ENCODE measurements around the gene FBL. TPM values are rescaled to one million over a fixed set of nuclear protein-coding genes. Genes with fewer than 3 reads are reported as not detected.

FBL gene
- total RNA-seq, 1 experiment from 2014 or later, result 502 TPM

- CTCF ChIA-PET, result interaction anchor here (0.6 kb wide), 1 partner anchor 284 kb away, joined by 4 read pairs; no protein-coding TSS in a partner anchor
- no TSS peak for BruUV-seq (replicated peaks)
- TF ChIP-seq CTCF (IDR thresholded peaks at IDR 0.05; ENCODE audit: unreplicated experiment), result no peak
- Mint-ChIP-seq H3K4me1 (ENCODE audit: insufficient read depth, unreplicated experiment) (no peaks in the 10 kb centered on the region), H3K4me3 (ENCODE audit: unreplicated experiment) (no peak overlapping the region), H3K27me3 (ENCODE audit: insufficient read depth, unreplicated experiment) (no peaks in the 10 kb centered on the region), H3K27ac (ENCODE audit: low read depth, unreplicated experiment) (no peak overlapping the region), H3K9me3 (ENCODE audit: unreplicated experiment) (no peaks in the 10 kb centered on the region), H3K36me3 (ENCODE audit: insufficient read depth, unreplicated experiment) (peaks cover 33% of the 10 kb centered on the region)
- intact Hi-C loops (cut with micrococcal nuclease), result no loop called here
- no peak for DNase-seq (ENCODE audit: unreplicated experiment)
- POLR2A ChIA-PET, result interaction anchor here (1.0 kb wide), 1 partner anchor 10 kb away, joined by 3 read pairs; the partner anchor contains the start of gene DYRK1B
Observed at GRCh38 chr19:39824143-39825092, 21.8 kb downstream of the FBL start.

GRCh38 chr19:39823686-39824085, 22.5 kb downstream of the FBL start:
- POLR2A ChIA-PET, result no interaction called here
- Mint-ChIP-seq H3K27me3 (ENCODE audit: insufficient read depth, unreplicated experiment) (no peaks in the 10 kb centered on the region), H3K4me3 (ENCODE audit: unreplicated experiment) (no peak overlapping the region), H3K9me3 (ENCODE audit: unreplicated experiment) (no peaks in the 10 kb centered on the region), H3K4me1 (ENCODE audit: insufficient read depth, unreplicated experiment) (no peaks in the 10 kb centered on the region), H3K27ac (ENCODE audit: low read depth, unreplicated experiment) (no peak overlapping the region), H3K36me3 (ENCODE audit: insufficient read depth, unreplicated experiment) (peaks cover 26% of the 10 kb centered on the region)
- no peak for TF ChIP-seq CTCF (IDR thresholded peaks at IDR 0.05; ENCODE audit: unreplicated experiment)
- intact Hi-C loops (cut with micrococcal nuclease), result no loop called here
- CTCF ChIA-PET, result no interaction called here
- no peak for DNase-seq (ENCODE audit: unreplicated experiment)
- BruUV-seq (replicated peaks), result no TSS peak

GRCh38 chr19:39820696-39821095, 25.5 kb downstream of the FBL start:
- CTCF ChIA-PET, result no interaction called here
- no peak for DNase-seq (ENCODE audit: unreplicated experiment)
- POLR2A ChIA-PET, result interaction anchor here (0.6 to 1.2 kb wide), 4 partner anchors 12 to 385 kb away, joined by 3 to 4 read pairs (median 4); partner anchors contain the start of gene RPS16
- Mint-ChIP-seq H3K4me3 (ENCODE audit: unreplicated experiment) (no peak overlapping the region), H3K27ac (ENCODE audit: low read depth, unreplicated experiment) (no peak overlapping the region), H3K4me1 (ENCODE audit: insufficient read depth, unreplicated experiment) (no peaks in the 10 kb centered on the region), H3K36me3 (ENCODE audit: insufficient read depth, unreplicated experiment) (no peaks in the 10 kb centered on the region), H3K27me3 (ENCODE audit: insufficient read depth, unreplicated experiment) (no peaks in the 10 kb centered on the region), H3K9me3 (ENCODE audit: unreplicated experiment) (no peaks in the 10 kb centered on the region)
- intact Hi-C loops (cut with micrococcal nuclease), result no loop called here
- BruUV-seq (replicated peaks), result no TSS peak
- no peak for TF ChIP-seq CTCF (IDR thresholded peaks at IDR 0.05; ENCODE audit: unreplicated experiment)

- no TSS peak for BruUV-seq (replicated peaks)
- intact Hi-C loops (cut with micrococcal nuclease), result no loop called here
Observed at GRCh38 chr19:39819786-39820185, 26.4 kb downstream of the FBL start.

More at GRCh38 chr19:39819786-39820185, 26.4 kb downstream of the FBL start:
- no peak for TF ChIP-seq CTCF (IDR thresholded peaks at IDR 0.05; ENCODE audit: unreplicated experiment)
- Mint-ChIP-seq H3K27ac (ENCODE audit: low read depth, unreplicated experiment) (no peak overlapping the region), H3K4me3 (ENCODE audit: unreplicated experiment) (no peak overlapping the region), H3K36me3 (ENCODE audit: insufficient read depth, unreplicated experiment) (no peaks in the 10 kb centered on the region), H3K27me3 (ENCODE audit: insufficient read depth, unreplicated experiment) (no peaks in the 10 kb centered on the region), H3K4me1 (ENCODE audit: insufficient read depth, unreplicated experiment) (no peaks in the 10 kb centered on the region), H3K9me3 (ENCODE audit: unreplicated experiment) (no peaks in the 10 kb centered on the region)
- CTCF ChIA-PET, result no interaction called here
- POLR2A ChIA-PET, result no interaction called here
- DNase-seq (ENCODE audit: unreplicated experiment), result no peak

Measured in MCF 10A (cell line).